ENCODE data around the gene ARMC2.
"Not testable (repeated sequence)": the region's sequence is repeated elsewhere in the genome, so short reads cannot be mapped to it uniquely, and the experiment has no call there.

The ARMC2 gene

GRCh38 chr6:108957221-108957620 is 109.0 kb downstream of the ARMC2 start:
- no peak for DNase-seq

- no peak for DNase-seq
Measured at GRCh38 chr6:108958900-108959770, 110.9 kb downstream of the ARMC2 start.

DNA sequence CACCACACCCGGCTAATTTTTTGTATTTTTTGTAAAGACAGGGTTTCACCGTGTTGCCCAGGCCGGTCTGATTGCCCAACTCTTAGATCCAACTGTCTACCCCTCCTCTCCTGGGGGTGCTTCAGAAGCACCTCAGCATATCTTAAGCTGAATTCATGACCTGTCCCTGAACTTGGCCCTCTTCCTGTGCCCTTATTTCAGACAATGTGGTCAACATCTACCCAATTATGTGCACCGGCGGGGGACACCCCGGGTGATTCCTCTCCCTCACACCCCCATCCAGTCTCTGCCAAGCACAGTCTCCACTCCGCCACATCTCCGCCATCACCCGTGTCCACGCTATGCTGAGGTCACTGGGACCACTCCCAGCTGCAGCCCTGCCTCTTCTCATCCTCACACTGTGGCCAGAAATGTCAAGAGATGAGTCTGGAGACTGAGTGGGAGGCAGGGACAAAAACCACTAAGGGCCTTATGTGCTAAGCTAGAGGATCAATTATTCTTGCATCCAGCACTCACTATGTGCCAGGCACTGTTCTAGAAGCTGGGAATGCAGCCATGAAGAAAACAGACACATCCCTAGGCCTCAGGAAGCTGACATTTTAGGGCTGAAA is 111.9 kb downstream of the ARMC2 start:
- DNase-seq = no peak

DNA sequence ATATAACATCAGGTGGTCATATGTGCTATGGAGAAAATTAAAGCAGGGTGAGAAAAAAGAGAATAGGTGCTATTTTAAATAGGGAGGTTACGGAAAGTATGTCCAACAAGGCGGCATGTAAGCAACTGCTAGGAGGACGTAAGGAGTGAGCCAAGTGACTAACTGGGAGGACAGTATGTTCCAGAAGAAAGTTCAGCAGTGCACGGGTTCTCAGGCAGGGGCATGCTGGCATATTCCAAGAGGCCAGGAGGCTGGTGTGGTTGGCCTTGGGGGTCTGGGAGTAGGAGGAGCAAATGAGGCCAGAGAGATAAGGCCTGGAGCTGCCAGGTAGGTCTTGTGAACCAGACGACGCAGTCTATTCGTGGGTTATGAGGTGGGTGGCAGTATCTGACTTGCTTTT is 112.4 kb downstream of the ARMC2 start:
- no peak for DNase-seq

DNA sequence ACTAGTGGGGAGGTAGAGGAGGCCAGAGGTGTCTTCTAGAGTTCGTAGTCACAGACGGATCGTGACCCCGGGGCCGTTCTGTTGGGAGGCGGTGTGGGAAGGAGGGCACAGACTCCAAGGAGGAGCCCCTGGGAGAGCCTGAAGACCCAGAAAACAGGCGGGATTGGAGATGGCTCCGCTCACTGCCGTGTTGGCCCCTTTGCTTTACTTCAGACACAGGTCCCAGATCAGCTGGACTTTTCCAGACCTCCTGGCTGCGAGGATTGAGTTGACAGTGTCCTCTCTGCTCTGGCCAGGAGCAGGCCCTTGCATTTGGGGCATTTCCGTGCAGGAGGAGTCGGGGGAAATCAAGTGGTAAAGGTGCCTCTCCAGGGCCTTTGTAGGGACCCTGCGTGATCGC is 112.9 kb downstream of the ARMC2 start:
- no peak for DNase-seq

DNA sequence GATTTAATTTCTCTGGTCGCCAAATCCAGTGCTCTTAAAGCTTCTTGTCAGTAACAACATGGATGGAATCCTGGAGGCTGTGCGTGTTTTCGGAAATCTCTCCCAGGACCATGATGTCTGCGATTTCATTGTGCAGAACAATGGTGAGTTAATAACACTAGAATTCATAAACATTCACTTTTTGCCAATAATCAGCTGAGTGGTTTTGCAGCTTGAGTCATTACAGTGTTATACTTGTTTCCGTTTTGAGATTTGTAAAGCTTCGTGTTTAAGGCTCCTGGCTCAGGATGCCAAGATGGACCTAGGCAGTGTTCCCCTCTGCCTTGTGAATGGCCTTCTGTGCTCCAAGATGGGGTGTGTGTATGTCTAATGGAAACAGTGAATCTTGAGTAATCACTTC is 113.8 kb downstream of the ARMC2 start:
- no peak for DNase-seq

DNA sequence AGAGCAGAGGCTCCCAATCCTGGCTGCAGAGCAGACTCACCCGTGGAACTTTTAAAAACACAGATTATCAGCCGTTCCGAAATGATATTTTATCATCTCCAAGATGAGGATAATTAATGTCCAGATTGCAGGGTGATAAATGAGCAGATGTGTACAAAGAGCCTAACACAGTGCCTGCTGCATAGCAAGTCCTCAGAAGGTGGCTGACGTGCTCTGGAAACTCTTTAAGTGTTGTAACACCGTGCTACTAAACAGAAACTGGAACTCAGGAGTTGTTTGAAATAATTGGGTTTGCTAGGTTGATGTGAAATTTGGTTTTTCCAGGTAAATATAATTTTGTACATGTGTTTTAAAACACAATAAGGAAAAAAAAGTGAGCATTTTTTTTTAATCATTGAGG is 118.0 kb downstream of the ARMC2 start:
- DNase-seq = no peak

DNA sequence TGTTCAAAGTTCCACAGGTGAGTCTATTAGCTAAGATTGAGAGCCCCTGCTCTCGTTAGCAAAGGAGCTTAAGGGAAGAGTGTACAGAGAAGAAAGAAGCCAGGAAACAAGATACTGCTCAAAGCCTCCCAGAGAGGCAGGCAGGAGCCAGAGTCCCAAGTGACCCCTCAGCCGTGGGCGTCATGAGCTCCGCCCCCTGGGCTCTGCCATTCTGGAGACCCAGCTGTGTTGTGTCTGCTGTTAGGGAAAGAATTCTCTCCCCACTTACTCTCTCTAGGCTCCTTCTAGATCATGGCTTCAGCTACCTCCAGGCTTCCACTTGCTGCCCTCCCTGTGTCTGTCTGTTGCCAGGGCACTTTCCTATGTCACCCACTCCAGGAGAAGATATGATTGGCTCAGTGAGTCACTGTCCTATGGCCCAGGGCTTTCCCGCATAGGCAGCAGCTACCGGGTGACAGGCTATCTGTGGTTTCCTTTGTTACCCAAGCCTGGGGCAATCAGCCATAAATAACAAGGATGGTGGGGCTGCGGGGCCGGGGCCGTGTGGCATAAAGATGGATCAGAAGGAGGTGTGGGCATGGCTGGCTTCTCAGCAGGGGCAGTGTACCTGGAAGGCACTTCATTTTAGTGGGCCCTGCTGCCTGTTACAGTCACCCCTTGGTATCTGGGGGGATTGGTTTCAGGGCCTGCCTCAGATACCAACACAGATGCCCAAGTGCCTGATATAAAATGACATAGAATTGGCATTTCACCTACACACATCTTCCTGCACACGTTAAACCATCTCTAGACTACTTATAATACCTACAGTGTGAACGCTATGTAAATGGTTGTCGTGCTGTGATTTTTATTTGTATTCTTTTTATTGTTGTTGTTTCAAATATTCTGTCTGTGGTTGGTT is 118.9 kb downstream of the ARMC2 start:
- peak; percentile 65 for DNase-seq

DNA sequence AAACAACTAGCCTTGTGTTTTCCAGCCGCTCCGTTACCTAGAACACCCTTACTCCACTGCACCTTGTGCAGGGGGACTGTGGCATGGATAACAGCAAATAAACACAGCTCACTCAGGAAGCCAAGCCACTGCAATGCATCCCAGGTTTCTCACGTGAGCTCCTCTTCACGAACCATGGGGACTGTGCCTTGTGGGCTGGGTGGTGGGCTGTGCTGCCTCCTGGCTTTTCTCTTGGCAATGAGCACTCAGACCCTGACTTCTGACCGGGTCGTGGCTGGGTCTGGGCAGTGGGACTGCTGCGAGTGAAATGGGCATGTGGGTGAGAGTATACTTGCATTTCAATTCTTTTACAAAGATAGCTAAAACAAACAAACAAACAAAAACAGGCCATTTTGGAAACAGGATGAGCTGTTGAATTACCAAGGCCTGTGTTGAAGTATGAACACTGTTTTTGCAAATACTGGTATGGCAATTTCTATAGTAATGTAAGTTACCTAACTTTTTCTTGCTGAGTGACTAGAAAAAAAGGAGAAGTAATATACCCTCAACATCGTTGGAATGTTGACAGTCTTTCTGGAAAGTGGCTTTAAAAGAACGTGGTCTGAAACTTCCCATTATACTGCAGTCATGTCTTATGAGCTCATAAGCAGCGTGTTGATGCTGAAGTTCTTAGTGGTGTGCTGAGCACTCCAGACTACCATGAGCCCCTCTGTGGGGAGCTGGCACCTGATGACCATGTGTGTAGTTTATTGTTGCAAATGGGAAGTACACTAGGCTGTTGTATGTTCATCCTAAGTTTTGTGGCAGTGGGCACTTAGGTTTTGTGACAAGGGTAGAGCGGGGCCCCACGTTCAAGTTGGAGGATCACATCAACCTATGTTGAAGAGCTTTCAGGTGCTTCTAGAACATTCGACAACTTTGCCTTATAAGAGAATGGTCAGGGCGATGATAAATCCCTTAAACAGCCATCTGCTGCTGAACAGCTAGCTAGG is 120.4 kb downstream of the ARMC2 start:
- DNase-seq = no peak

DNA sequence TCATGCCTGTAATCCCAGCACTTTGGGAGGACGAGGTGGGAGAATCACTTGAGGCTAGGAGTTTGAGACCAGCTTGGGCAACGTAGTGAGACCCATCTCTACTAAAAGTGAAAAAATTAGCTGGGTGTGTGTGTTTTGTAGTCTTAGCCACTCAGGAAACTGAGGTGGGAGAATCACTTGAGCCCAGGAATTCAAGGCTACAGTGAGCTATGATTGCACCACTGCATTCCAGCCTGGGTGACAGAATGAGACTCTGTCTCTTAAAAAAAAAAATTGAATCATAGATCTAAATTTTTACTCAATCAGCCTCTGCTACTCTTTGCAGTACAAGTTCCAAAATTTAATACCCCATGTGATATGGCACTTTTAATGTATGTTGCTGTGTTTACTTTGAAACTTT is 121.6 kb downstream of the ARMC2 start:
- no peak for DNase-seq

DNA sequence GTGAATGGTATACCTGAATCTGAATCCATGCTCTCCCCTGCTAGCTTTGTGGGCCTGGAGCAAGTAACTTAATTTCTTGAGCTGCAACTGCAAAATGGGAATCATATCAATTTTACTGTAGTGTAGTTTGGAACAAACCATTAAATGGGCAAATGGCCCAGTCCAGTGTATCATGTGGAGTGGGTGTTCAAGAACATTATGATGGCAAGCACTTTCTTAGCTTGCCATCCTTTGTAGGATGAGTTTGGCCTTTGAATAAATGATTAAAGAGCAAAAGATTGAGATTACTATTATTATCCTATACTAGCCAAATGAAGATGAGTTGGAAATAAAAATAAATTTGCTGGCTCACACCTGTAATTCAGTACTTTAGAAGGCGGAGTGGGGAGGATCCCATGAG is 126.0 kb downstream of the ARMC2 start:
- DNase-seq = no peak

DNA sequence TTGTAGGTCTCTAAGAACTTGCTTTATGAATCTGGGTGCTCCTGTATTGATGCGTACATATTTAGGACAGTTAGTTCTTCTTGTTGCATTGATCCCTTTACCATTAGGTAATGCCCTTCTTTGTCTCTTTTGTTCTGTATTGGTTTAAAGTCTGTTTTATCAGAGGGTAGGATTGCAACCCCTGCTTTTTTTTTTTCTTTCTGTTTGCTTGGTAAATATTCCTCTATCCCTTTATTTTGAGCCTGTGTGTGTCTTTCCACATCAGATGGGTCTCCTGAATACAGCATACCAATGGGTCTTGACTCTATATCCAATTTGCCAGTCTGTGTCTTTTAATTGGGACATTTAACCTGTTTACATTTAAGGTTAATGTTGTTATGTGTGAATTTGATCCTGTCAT is 130.4 kb downstream of the ARMC2 start:
- not testable (repeated sequence) for DNase-seq

GRCh38 chr6:108982154-108983113 is 134.2 kb downstream of the ARMC2 start:
- no peak for DNase-seq

GRCh38 chr6:108983151-108983550 is 134.9 kb downstream of the ARMC2 start:
- DNase-seq = no peak

GRCh38 chr6:108985301-108985700 is 137.1 kb downstream of the ARMC2 start:
- no peak for DNase-seq

DNA sequence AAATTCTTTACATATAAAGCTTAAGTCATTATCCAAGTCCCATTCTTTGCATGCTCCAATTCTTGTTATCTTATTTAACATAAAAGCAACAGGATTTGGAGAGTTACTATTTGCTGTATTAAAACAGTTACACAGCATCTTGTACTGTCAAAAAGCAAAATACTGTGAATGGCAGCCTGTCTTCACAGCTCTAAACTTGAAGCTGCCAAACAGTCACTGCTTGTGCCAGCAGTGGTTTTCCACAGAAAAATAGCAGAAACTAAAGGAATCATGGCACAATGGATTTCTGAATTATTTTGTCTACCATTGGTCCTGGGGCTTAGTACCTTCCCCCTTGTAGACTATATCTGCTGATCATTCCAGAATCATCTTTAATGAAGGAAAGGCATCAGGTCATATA is 138.9 kb downstream of the ARMC2 start:
- DNase-seq = no peak

- no peak for DNase-seq
Measured at GRCh38 chr6:108988296-108988695, 140.1 kb downstream of the ARMC2 start.

DNA sequence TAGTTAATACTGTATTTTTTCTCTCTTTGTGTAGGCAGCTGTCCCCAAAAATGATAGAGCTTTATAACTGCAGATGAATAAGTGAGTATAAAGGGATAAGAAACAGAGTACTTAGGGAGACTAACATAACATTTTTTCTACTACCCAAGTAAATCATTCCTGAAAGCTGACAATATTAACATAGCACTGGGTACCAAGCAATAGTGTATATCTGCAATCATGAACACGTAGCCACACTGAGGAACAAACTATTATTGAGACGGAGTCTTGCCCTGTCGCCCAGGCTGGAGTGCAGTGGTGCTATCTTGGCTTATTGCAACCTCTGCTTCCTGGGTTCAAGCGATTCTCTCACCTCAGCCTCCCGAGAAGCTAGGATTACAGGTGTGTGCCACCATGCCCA is 140.5 kb downstream of the ARMC2 start:
- no peak for DNase-seq

DNA sequence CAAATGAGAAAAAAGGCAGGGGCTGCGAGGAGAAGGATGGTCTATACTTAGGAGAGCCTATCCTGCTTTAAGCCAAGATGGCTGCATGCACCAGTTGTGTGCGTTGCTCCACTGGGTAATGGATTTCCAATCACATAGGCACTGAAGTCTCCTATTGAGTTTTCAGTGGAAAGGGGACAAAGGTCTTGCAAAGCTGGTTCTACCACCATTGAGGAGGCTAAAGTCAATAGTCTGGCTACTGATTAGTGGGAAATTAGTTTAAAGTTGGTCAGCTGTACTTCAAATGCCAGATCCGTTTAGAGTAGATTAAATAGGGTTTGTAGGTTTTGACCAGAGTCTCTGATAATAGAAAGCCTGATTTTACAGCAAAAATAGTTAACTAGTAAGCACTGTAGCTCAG is 141.5 kb downstream of the ARMC2 start:
- DNase-seq = no peak

DNA sequence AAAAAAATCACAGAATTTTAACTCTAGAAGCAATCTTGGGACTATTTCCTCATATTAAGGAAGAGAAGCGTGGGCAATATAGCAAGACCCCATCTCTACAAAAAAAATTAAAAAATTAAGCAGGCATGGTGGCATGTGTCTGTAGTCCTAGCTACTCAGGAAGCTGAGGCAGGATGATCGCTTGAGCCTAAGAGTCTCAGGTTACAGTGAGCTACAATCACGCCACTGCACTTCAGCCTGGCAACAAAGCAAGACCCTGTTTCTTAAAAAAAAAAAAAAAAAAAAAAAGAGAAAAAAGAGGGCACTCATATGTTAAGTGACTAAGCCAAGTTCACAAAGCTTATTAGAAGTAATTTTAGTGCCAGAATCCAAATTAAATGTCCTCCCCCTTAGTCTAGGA is 145.7 kb downstream of the ARMC2 start:
- DNase-seq = no peak

DNA sequence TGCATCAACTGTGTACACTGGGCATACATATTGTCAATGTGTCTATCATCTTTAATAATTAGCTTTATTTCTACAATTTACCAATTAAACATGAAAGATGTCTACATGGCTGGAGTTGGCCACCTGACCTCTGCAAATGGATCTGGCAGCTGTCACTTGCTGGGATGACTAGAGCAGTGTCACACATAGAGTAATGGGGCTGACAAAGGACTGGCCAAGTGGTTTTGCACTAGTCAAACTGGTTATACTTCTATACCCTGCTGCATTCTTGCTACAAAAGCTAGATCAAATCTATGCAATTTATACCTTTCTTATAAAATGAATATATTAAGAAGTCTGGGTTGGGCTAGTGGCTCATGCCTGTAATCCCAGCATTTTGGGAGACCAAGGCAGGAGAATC is 147.1 kb downstream of the ARMC2 start:
- no peak for DNase-seq

Data from NCI-H2171 (cell line).